Stimulated activated memory B cell treated with anti-CD40 and anti-IgM and Interleukin-4, amounts not matched to agents 10 μg/mL and 1 μg/mL and 100 μg/mL, for 72 hours (primary cell): ENCODE data around the gene KRTAP10-2.
"Not testable (repeated sequence)": the region's sequence is repeated elsewhere in the genome, so short reads cannot be mapped to it uniquely, and the experiment has no call there.

Experiments used
- ATAC-seq: fragments of 150-1000 bp; cut with Tn5 transposase; 2 replicates; pipeline ENCODE4 v1.10.0; 2021
- H3K27ac Mint-ChIP-seq: one replicate; pipeline ENCODE4 v1.8.0; 2022; ENCODE audit warnings: mild to moderate bottlenecking, mixed read lengths
- H3K27me3 Mint-ChIP-seq: one replicate; pipeline ENCODE4 v1.8.0; 2022; ENCODE audit warnings: mixed read lengths
- H3K36me3 Mint-ChIP-seq: one replicate; pipeline ENCODE4 v1.8.0; 2022; ENCODE audit warnings: mixed read lengths
- H3K4me1 Mint-ChIP-seq: one replicate; pipeline ENCODE4 v1.8.0; 2022; ENCODE audit warnings: mixed read lengths
- H3K4me3 Mint-ChIP-seq: one replicate; pipeline ENCODE4 v1.8.0; 2022; ENCODE audit warnings: mild to moderate bottlenecking, moderate library complexity, mixed read lengths
- H3K9me3 Mint-ChIP-seq: one replicate; pipeline ENCODE4 v1.8.0; 2022; ENCODE audit warnings: mixed read lengths

The KRTAP10-2 gene

DNA sequence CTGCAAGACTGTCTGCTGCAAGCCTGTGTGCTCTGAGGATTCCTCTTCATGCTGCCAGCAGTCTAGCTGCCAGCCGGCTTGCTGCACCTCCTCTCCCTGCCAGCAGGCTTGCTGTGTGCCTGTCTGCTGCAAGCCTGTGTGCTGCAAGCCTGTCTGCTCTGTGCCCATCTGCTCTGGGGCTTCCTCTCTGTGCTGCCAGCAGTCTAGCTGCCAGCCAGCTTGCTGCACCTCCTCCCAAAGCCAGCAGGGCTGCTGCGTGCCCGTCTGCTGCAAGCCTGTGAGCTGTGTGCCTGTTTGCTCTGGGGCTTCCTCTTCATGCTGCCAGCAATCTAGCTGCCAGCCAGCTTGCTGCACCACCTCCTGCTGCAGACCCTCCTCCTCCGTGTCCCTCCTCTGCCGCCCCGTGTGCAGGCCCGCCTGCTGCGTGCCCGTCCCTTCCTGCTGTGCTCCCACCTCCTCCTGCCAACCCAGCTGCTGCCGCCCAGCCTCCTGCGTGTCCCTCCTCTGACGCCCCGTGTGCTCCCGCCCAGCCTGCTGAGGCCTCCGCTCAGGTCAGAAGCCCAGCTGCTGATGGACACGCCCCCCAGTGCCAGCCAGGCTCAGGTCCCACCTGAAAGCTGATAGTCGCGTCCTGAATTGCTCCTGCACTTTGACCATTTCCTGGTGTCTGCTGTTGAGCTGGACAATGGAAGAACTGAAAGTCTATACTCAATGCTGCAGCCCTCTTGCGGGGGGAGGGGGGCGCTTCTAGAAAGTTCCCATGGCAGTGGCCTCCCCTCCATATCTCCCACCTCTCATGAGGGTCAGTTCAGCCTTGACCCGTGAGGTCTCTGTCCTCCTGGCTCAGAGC, 23.4 kb upstream of the KRTAP10-2 start:
- H3K4me3 Mint-ChIP-seq, result no peak overlapping the region
- no peak for ATAC-seq
- H3K27ac Mint-ChIP-seq, result no peak overlapping the region

DNA sequence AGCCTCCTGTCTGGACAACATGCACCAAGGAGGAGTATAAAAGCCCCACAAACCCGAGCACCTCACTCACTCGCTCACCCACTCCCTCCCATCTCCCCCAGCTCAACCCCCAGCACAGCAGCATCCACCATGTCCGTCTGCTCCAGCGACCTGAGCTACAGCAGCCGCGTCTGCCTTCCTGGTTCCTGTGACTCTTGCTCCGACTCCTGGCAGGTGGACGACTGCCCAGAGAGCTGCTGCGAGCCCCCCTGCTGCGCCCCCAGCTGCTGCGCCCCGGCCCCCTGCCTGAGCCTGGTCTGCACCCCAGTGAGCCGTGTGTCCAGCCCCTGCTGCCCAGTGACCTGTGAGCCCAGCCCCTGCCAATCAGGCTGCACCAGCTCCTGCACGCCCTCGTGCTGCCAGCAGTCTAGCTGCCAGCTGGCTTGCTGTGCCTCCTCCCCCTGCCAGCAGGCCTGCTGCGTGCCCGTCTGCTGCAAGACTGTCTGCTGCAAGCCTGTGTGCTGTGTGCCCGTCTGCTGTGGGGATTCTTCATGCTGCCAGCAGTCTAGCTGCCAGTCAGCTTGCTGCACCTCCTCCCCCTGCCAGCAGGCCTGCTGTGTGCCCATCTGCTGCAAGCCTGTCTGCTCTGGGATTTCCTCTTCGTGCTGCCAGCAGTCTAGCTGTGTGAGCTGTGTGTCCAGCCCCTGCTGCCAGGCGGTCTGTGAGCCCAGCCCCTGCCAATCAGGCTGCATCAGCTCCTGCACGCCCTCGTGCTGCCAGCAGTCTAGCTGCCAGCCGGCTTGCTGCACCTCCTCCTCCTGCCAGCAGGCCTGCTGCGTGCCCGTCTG, 22.5 kb upstream of the KRTAP10-2 start, which contains the start of gene KRTAP10-4:
KRTAP10-4 (plus strand) TSS at position 100 of the 827 bp plus-strand sequence; CDS start at position 130, 30 bp downstream.
- Mint-ChIP-seq H3K4me1 (peaks cover 15% of the 10 kb centered on the region), H3K27me3 (peaks cover 71% of the 10 kb centered on the region), H3K9me3 (peaks cover 23% of the 10 kb centered on the region)
- not testable (repeated sequence) for H3K4me3 Mint-ChIP-seq, H3K27ac Mint-ChIP-seq, ATAC-seq, H3K36me3 Mint-ChIP-seq

More for the DNA sequence above, 23.4 kb upstream of the KRTAP10-2 start:
- H3K4me1 Mint-ChIP-seq, result peaks cover 11% of the 10 kb centered on the region
- peaks cover 4% of the 10 kb centered on the region for H3K36me3 Mint-ChIP-seq
- H3K9me3 Mint-ChIP-seq, result peaks cover 23% of the 10 kb centered on the region
- H3K27me3 Mint-ChIP-seq, result peaks cover 71% of the 10 kb centered on the region

DNA sequence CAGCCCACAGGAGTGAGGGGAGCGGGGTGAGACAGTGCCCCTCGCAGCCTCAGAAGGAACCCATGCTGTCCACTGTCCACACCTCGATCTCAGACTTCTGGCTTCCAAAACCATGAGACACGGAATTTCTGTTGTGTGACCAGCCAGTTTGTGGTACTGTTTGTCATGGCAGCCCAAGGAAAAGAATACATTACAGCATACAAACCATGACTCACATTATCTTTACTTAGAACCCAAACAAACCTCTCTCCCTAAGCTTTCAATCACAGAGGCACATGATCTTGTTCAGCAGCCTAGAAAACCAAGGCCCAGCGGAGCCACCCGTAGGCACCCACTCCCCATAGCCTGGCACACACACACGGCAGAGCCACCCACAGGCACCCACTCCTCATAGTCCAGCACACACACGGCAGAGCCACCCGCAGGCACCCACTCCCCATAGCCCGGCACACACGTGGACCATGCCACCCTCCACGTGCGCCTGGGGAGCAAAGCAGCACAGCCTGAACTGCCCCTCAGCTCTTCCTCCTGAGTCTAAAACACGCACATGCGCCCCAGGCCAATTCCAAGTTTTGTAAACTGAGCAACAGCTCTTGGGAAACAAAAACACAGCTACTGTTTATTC, 21.8 kb upstream of the KRTAP10-2 start:
- H3K27me3 Mint-ChIP-seq, result peaks cover 73% of the 10 kb centered on the region
- peaks cover 15% of the 10 kb centered on the region for H3K4me1 Mint-ChIP-seq
- ATAC-seq, result no peak
- peaks cover 20% of the 10 kb centered on the region for H3K9me3 Mint-ChIP-seq
- H3K36me3 Mint-ChIP-seq, result peaks cover 9% of the 10 kb centered on the region
- no peak overlapping the region for H3K4me3 Mint-ChIP-seq
- no peak overlapping the region for H3K27ac Mint-ChIP-seq

DNA sequence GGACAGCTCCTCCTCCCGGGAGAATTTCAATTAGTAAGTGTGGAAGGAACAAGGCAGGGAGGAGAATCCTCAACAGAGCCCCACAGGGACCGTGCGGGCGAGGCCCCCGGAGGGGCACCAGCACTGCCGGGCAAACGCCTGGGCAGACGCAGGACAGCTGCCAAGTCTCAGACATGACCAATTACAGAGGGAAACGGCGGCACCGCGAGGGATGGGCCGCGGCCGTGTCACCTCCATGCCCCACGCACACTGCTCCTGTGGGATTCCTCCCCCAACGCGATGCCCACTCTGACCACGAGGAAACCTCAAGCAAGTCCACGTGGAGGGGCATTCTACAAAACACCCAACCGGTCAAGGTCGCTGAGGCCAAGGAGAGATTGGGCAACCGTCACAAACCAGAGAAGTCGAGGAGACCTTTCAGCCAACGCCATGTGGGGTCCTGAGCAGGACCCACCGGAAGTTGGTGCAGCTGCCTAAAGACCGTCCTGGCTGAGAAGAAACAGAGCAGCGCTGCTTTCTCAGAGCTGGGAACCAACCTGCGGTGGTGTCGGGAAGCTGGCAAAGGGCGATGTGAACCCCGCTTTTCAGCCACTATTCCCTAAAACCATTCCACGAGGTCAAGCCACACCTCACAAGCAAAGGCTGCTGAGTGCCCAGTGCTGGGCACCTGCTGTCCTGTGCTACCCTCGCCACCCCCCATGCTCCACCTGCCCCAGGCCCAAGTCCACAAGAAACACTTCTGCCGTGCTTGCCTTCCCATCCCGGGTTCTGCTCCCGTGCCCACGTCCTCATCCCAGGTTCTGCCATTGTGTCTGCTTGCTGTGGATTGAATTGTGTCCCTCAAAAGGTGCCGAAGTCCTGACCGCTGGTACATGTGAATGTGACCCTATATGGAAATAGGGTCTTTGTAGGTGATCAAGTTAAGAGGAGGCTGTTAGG, 20.8 kb upstream of the KRTAP10-2 start:
- no peak for ATAC-seq
- H3K27me3 Mint-ChIP-seq, result peaks cover 73% of the 10 kb centered on the region
- peaks cover 9% of the 10 kb centered on the region for H3K36me3 Mint-ChIP-seq
- peaks cover 15% of the 10 kb centered on the region for H3K4me1 Mint-ChIP-seq
- peaks cover 14% of the 10 kb centered on the region for H3K9me3 Mint-ChIP-seq
- no peak overlapping the region for H3K27ac Mint-ChIP-seq
- no peak overlapping the region for H3K4me3 Mint-ChIP-seq

DNA sequence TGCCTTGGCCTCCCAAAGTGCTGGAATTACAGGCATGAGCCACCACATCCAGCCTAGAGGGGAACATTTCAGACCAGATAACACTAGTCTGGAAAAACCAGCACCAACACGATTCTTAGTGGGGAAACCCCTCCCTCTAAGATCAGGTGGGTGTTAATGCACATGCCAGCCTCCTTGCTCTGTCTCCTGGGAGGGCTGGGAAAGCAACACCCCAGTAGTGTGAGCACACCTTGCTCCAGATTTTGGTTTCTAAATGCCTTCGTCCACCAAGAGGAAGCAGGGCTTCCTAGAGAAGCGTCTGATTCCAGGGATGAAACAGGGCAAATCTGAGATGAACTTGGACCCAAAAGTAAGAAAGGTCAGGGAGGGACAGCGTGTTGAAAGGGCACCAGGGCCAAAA, 20.0 kb upstream of the KRTAP10-2 start:
- no peak overlapping the region for H3K4me3 Mint-ChIP-seq
- peaks cover 10% of the 10 kb centered on the region for H3K9me3 Mint-ChIP-seq
- peaks cover 9% of the 10 kb centered on the region for H3K36me3 Mint-ChIP-seq
- H3K27ac Mint-ChIP-seq, result no peak overlapping the region
- ATAC-seq, result no peak
- H3K4me1 Mint-ChIP-seq, result peaks cover 20% of the 10 kb centered on the region
- peaks cover 73% of the 10 kb centered on the region for H3K27me3 Mint-ChIP-seq

DNA sequence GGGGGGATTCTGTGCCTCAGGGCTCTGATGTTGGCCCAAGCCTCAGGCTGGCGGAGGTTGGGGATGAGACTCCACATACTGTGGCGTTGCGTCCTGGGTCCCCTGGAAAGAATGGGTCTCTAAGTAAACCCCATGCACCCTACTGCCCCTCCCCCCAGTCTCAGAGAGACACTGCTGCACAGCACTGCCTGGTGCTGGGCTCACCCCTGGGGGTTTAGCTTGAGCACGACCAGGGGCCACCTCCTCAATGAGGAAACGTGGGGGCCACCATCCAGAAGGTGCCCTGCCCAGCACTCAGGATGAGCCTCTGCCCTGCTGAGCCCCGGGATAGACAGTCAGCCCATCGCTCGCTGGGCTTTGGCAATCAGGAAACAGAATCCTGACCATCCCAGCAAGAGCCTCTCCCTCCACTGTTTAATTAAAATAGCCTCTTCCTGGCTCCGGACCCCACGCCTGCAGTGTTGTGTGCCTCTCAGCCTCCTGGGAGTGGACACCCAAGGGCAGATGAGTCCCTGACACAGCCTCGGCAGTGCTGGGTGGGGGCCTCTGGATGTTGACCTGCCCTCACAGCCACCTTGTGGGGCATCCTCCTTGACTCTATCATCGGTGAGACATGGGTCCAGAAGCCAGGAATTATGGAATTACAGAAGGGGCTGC, 18.7 kb upstream of the KRTAP10-2 start:
- Mint-ChIP-seq H3K9me3 (peaks cover 4% of the 10 kb centered on the region), H3K27me3 (peaks cover 62% of the 10 kb centered on the region), H3K4me1 (peaks cover 26% of the 10 kb centered on the region), H3K4me3 (no peak overlapping the region), H3K27ac (no peak overlapping the region), H3K36me3 (peaks cover 4% of the 10 kb centered on the region)
- ATAC-seq, result no peak

DNA sequence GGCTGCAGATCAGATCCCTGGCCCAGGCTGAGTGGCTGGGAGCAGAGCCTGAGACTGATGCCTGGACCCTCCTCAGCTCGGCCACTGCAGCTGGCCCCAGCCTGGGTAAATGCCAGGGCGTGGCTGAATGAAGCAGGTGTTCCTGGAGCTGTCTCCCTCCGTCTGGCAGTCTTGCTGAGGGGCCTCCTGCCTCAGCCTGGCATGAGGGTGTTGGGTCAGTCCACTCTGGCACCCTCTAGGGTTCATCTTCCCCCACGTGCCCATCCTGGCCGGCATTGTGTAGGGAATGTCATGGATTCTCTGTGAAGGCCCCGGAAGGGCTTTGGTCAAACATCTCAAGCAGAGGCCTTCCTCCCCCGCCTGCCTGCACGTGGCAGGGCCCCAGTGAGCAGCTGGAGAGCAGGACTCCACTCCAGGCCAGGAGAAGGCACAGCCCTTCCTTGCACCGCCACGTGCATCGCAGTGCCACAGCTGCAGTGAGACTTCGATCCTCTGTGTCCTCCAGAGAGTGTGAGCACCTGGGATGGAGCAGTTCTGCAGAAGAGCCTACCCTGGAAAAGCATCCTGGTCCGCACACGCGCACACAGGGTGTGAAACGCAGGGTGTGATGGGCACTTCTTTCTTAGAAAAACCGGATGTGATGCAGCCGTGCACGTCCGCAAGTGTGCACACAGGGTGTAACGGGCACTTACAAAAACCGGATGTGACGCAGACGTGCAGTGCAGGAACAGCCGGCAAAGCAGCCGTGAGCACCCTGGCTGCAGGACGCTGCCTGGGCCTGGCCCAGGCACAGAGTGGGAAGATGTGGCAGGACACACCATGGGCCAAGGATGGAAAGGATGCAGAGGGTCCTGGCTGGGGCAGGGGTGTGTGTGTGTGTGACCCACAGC, 17.6 kb upstream of the KRTAP10-2 start:
- Mint-ChIP-seq H3K27me3 (peaks cover 51% of the 10 kb centered on the region), H3K4me1 (peaks cover 23% of the 10 kb centered on the region), H3K27ac (no peak overlapping the region), H3K4me3 (peak overlapping the region; percentile 30), H3K36me3 (peaks cover 4% of the 10 kb centered on the region), H3K9me3 (peaks cover 4% of the 10 kb centered on the region)
- ATAC-seq, result no peak

DNA sequence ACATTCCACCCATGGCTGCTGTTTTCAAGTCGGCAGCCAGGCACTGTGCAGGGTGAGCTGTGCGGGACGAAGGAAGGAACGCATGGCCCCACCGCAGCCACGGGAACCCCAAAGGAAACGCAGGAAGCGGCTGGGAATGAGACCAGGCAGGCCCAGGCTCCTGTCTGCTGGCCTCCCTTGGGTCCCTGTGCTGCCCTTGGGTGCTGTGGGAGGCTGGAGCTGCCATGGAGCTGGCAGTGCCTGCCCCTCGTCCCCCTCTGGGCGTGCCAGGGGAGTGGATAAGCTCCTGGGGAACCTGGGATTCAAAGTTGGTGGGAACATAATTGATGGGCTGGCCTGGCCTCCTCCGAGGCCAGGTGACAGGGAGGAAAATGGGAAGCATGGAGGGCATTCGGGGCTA, 17.0 kb upstream of the KRTAP10-2 start:
- no peak for ATAC-seq
- H3K27ac Mint-ChIP-seq, result no peak overlapping the region
- H3K9me3 Mint-ChIP-seq, result peaks cover 5% of the 10 kb centered on the region
- peaks cover 4% of the 10 kb centered on the region for H3K36me3 Mint-ChIP-seq
- peaks cover 45% of the 10 kb centered on the region for H3K27me3 Mint-ChIP-seq
- peaks cover 23% of the 10 kb centered on the region for H3K4me1 Mint-ChIP-seq
- no peak overlapping the region for H3K4me3 Mint-ChIP-seq

DNA sequence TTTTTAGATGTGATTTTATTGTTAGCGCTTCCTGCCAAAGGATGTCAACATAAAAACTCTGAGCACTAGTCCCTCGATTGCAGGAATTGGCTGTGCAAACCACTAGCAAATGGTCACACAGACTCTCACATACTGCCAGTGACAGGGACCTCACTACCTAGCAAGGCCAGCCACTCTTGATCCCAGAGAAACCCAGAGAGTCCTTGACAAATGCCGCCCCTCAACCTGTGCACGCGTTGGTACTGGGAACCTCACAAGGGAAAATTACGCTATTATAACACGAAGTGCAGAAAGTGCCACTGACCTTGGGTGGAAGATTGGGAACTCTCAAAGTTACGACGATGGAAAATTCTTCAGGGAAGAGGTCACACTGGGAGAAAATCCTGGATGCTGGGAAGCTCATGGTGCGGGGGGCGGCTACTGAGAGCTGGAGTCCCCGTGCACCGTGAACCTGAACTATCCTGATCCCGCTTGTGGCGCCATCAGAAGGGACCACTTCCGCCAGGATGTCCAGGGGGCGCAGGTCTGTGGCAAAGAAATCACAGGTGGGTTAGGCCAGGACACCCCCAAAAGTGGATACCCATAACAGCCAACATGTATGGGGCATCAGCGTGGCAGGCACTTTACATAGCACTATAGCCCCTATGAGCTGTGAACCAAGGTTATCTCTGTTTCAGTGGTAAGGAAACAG, 16.3 kb upstream of the KRTAP10-2 start:
- no peak for ATAC-seq
- Mint-ChIP-seq H3K9me3 (peaks cover 10% of the 10 kb centered on the region), H3K27me3 (peaks cover 38% of the 10 kb centered on the region), H3K27ac (no peak overlapping the region), H3K36me3 (peaks cover 4% of the 10 kb centered on the region), H3K4me3 (no peak overlapping the region), H3K4me1 (peaks cover 23% of the 10 kb centered on the region)

DNA sequence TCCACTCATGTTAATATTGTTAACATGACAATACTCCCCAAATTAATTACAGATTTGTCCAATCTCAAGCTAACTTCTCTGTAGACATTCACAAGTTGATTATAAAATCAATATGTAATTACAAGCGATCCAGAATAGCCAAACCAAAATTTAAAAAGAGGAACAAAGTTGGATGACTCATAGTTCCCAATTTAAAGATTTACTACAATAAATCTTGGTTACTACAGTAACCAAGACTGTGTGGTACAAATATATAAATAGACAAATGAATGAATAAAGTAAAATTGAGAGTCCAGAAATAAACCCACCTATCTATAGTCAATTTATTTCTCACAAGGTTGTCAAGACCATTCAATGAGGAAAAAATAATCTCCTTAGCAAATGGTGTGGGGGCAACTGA, 15.1 kb upstream of the KRTAP10-2 start:
- Mint-ChIP-seq H3K9me3 (peaks cover 16% of the 10 kb centered on the region), H3K36me3 (peaks cover 13% of the 10 kb centered on the region), H3K4me1 (peaks cover 31% of the 10 kb centered on the region), H3K27ac (no peak overlapping the region), H3K4me3 (no peak overlapping the region), H3K27me3 (peaks cover 26% of the 10 kb centered on the region)
- ATAC-seq, result peak; percentile 51

DNA sequence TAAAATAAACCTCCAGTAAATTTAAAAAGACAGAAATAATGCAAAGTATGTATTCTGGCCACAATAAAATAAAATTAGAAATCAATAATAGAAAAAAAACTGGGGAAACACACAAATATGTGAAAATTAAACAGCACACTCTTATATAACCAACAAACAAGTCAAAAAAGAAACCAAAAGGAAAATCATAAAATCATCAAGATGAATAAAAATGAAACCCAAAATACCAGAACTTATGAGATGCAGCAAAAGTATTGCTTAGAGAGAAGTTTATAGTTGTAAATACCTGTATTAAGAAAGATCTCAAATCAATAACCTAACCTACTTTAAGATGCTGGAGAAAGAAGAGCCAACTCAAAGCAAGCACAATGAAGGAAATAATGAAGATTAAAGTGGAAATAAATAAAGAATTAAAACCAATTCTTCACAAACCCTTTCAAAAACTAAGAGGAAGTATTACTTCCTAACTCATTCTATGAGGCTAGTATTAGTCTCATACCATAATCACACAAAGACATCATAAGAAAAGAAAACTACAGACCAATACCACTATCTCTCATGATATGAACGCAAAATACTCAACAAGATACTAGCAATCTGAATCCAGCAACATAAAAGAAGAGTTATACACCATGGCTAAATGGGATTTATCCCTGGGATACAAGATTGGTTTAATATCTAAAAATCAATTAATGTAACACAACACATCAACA, 13.7 kb upstream of the KRTAP10-2 start:
- Mint-ChIP-seq H3K9me3 (peaks cover 20% of the 10 kb centered on the region), H3K4me3 (peak overlapping the region; percentile 47), H3K27ac (peak overlapping the region; percentile 57), H3K36me3 (peaks cover 19% of the 10 kb centered on the region), H3K4me1 (peaks cover 38% of the 10 kb centered on the region), H3K27me3 (peaks cover 15% of the 10 kb centered on the region)
- peak; percentile 71 for ATAC-seq

DNA sequence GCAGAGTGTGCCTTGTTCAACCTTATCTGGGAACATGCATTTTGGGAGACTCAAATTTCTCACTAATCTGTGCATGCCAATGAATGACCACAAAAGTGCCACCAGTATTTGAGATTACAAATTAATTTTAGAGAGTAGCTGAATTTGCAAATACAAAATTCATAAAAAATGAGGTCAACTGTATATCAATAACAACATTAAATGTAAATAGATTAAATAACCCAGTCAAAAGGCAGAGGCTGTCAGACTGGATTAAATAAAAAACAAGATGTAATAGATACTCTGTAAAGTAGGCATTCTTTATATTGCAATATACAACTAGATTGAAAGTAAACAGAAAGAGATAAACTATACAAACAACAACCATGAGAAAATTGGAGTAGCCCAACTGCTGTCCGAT, 12.8 kb upstream of the KRTAP10-2 start:
- Mint-ChIP-seq H3K9me3 (peaks cover 20% of the 10 kb centered on the region), H3K4me3 (no peak overlapping the region), H3K27me3 (peaks cover 5% of the 10 kb centered on the region), H3K4me1 (peaks cover 35% of the 10 kb centered on the region), H3K36me3 (peaks cover 16% of the 10 kb centered on the region), H3K27ac (no peak overlapping the region)
- ATAC-seq, result no peak
